Activated CD4-positive, alpha-beta memory T cell treated with anti-CD3 and anti-CD28 coated beads, Interleukin-2, amount 10 ng/mL, durations not matched to agents 7 days and 5 days (primary cell): ENCODE data around the gene USP49. TPM values are rescaled to one million over a fixed set of nuclear protein-coding genes. Genes with fewer than 3 reads are reported as not detected.

Experiments used
- CTCF ChIA-PET: fragments of 350-600 bp; sonication (Branson Sonifier 250); formaldehyde crosslinking; loops from one replicate; lab custom pipeline; 2021; ENCODE audit warnings: antibody characterized with exemption, inconsistent platforms; lab: Charles Lee
- POLR2A ChIA-PET: fragments of 350-600 bp; sonication (Branson Sonifier 250); formaldehyde crosslinking; loops from one replicate; lab custom pipeline; 2021; ENCODE audit warnings: antibody characterized with exemption; lab: Charles Lee
- DNase-seq: peaks from one replicate; pipeline ENCODE4 v3.0.0-alpha.2; 2020
- H3K27ac Mint-ChIP-seq: one replicate; pipeline ENCODE4 v1.8.0; 2021; ENCODE audit warnings: mild to moderate bottlenecking, mixed read lengths
- H3K27me3 Mint-ChIP-seq: one replicate; pipeline ENCODE4 v1.8.0; 2021; ENCODE audit warnings: mixed read lengths
- H3K36me3 Mint-ChIP-seq: one replicate; pipeline ENCODE4 v1.8.0; 2021; ENCODE audit warnings: low read depth, mixed read lengths
- H3K4me1 Mint-ChIP-seq: one replicate; pipeline ENCODE4 v1.8.0; 2021; ENCODE audit warnings: mixed read lengths
- H3K4me3 Mint-ChIP-seq: one replicate; pipeline ENCODE4 v1.8.0; 2021; ENCODE audit warnings: mild to moderate bottlenecking, mixed read lengths
- H3K9me3 Mint-ChIP-seq: one replicate; pipeline ENCODE4 v1.8.0; 2021; ENCODE audit warnings: mixed read lengths
- total RNA-seq, 2 experiments: library from RNA; stranded (reverse); gene quantifications; one replicate each; pipeline ENCODE4 v1.2.3, GENCODE V29; 2021

The USP49 gene
- total RNA-seq, 2 experiments from 2014 or later, result 6.8 to 7.3 TPM

DNA sequence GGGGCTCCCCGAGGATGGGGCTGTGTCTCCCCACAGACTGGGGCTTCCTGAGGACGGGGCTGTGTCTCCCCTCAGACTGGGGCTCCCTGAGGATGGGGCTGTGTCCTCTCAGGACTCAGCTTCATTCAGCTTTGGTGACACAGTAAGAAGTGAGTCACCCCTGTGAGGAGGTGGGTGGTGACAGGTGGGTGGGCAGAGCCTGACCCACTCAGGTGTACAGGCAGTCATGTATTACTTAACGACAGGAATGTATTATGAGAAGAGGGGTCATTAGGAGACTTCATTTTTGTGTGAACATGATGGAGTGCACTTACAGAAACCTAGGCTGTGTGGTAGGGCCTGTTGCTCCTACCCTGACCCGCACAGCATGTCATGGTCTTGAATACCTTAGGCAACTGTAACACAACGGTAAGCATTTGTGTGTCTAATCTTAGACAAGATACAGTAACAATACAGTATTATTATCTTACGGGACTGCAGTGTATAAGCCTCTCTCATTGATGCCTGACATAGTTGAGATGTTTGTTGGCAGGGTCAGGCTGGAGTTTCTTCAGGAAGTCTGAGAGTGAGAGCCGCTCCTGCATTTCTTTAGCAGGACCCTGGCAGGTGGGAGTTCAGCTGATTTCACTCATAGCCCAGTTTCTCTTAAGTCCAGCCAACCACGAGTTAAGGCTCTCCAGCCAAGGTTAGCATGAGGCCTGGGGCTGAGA lies 137.1 kb downstream of the USP49 start:
- Mint-ChIP-seq H3K27ac (no peak overlapping the region), H3K9me3 (no peaks in the 10 kb centered on the region), H3K4me3 (no peak overlapping the region), H3K36me3 (no peaks in the 10 kb centered on the region), H3K27me3 (peaks cover 14% of the 10 kb centered on the region), H3K4me1 (no peaks in the 10 kb centered on the region)
- POLR2A ChIA-PET, result interaction anchor here (1.1 kb wide), 1 partner anchor 9 kb away, joined by 3 read pairs; no protein-coding TSS in a partner anchor
- CTCF ChIA-PET, result interaction anchor here (1.1 to 1.4 kb wide), 2 partner anchors 10 to 346 kb away, joined by 3 read pairs; no protein-coding TSS in a partner anchor
- DNase-seq, result no peak

DNA sequence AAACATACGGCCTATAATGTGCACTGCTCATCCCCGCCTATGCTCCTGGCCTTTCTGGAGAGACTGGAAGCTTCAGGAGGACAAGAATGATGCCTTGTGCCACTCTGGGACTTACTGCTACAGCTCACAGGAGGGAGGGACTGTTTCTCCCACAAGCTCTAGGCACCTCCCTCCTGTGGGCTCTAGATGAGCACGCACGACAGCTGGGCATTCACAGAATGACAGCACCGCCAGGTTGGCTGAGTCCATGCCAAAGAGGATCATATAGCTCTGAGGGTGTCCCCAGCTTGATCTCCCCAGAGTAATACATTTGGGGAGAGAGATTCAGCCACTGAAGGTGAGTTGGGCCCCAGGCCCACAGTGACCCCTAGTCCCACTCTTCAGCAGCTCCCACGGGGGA lies 137.9 kb downstream of the USP49 start:
- H3K27ac Mint-ChIP-seq, result no peak overlapping the region
- CTCF ChIA-PET, result interaction anchor here (1.1 to 1.4 kb wide), 2 partner anchors 9 to 347 kb away, joined by 3 read pairs; no protein-coding TSS in a partner anchor

GRCh38 chr6:41756354-41756753 lies 138.8 kb downstream of the USP49 start:
- no peaks in the 10 kb centered on the region for H3K36me3 Mint-ChIP-seq
- ChIA-PET CTCF (interaction anchor here (1.4 kb wide), 1 partner anchor 8 kb away, joined by 3 read pairs; no protein-coding TSS in a partner anchor), POLR2A (interaction anchor here (1.2 kb wide), 1 partner anchor 23 kb away, joined by 4 read pairs; no protein-coding TSS in a partner anchor)
- H3K4me3 Mint-ChIP-seq, result no peak overlapping the region
- no peaks in the 10 kb centered on the region for H3K9me3 Mint-ChIP-seq
- H3K27ac Mint-ChIP-seq, result no peak overlapping the region
- no peaks in the 10 kb centered on the region for H3K4me1 Mint-ChIP-seq
- DNase-seq, result no peak
- peaks cover 10% of the 10 kb centered on the region for H3K27me3 Mint-ChIP-seq

More for the DNA sequence above, 137.9 kb downstream of the USP49 start:
- Mint-ChIP-seq H3K4me1 (no peaks in the 10 kb centered on the region), H3K4me3 (no peak overlapping the region), H3K9me3 (no peaks in the 10 kb centered on the region), H3K27me3 (peaks cover 12% of the 10 kb centered on the region), H3K36me3 (no peaks in the 10 kb centered on the region)
- DNase-seq, result no peak
- POLR2A ChIA-PET, result interaction anchor here (1.2 kb wide), 1 partner anchor 24 kb away, joined by 4 read pairs; no protein-coding TSS in a partner anchor

GRCh38 chr6:41755895-41756294 lies 139.3 kb downstream of the USP49 start:
- H3K27me3 Mint-ChIP-seq, result peaks cover 9% of the 10 kb centered on the region
- CTCF ChIA-PET, result no interaction called here
- H3K27ac Mint-ChIP-seq, result no peak overlapping the region
- no peaks in the 10 kb centered on the region for H3K4me1 Mint-ChIP-seq
- no peak for DNase-seq
- H3K36me3 Mint-ChIP-seq, result no peaks in the 10 kb centered on the region
- H3K4me3 Mint-ChIP-seq, result no peak overlapping the region
- POLR2A ChIA-PET, result no interaction called here
- H3K9me3 Mint-ChIP-seq, result no peaks in the 10 kb centered on the region

DNA sequence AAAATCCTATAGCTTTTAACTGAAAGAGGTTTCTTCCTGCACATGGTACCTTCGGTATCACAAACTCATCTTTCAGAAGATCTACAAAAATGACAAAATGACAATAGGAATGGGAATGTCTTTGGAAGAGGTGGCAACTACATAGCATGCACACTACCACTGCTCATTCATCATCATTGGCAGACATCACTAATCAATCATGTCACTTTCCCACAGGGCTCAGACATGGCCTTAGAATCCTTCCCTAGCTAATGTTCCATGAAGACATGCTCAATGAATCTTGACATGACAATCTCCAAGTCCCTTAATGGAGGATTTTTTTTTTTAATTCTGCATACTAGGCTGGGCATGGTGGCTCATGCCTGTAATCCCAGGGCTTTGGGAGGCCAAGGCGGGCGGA lies 144.8 kb downstream of the USP49 start:
- no peak for DNase-seq
- H3K36me3 Mint-ChIP-seq, result no peaks in the 10 kb centered on the region
- H3K27me3 Mint-ChIP-seq, result peaks cover 15% of the 10 kb centered on the region
- CTCF ChIA-PET, result no interaction called here
- POLR2A ChIA-PET, result no interaction called here
- H3K27ac Mint-ChIP-seq, result no peak overlapping the region
- no peaks in the 10 kb centered on the region for H3K9me3 Mint-ChIP-seq
- no peaks in the 10 kb centered on the region for H3K4me1 Mint-ChIP-seq
- H3K4me3 Mint-ChIP-seq, result no peak overlapping the region

- no peaks in the 10 kb centered on the region for H3K4me1 Mint-ChIP-seq
- peaks cover 6% of the 10 kb centered on the region for H3K27me3 Mint-ChIP-seq
- DNase-seq, result no peak
- CTCF ChIA-PET, result interaction anchor here (1.3 kb wide), 1 partner anchor 9 kb away, joined by 3 read pairs; no protein-coding TSS in a partner anchor
- no peaks in the 10 kb centered on the region for H3K36me3 Mint-ChIP-seq
- POLR2A ChIA-PET, result no interaction called here
- H3K9me3 Mint-ChIP-seq, result no peaks in the 10 kb centered on the region
- H3K4me3 Mint-ChIP-seq, result no peak overlapping the region
- H3K27ac Mint-ChIP-seq, result no peak overlapping the region
These were observed 146.6 kb downstream of the USP49 start for GRCh38 chr6:41748542-41748941.

DNA sequence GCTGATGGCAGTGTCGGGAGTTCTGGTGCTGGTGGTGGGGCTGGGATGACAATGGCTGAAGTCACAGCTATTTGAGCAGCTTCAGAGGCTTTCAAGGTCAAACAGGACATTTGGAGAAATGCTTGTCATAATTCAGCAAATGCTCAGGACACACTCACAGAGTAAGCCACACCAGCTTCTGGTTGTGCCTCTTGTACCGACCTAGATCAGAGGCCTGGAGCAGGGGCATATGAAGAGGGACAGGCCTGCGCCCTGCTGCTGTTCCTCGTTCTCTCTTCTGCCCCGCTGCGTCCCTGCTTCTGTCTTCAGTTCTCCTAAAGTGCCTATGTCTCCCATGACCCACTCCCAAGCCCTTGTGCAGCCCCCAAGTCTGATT lies 147.1 kb downstream of the USP49 start:
- Mint-ChIP-seq H3K4me1 (no peaks in the 10 kb centered on the region), H3K27ac (no peak overlapping the region), H3K4me3 (no peak overlapping the region), H3K9me3 (no peaks in the 10 kb centered on the region), H3K27me3 (peaks cover 6% of the 10 kb centered on the region), H3K36me3 (no peaks in the 10 kb centered on the region)
- POLR2A ChIA-PET, result no interaction called here
- CTCF ChIA-PET, result interaction anchor here (0.9 to 1.3 kb wide), 2 partner anchors 9 to 10 kb away, joined by 3 read pairs; no protein-coding TSS in a partner anchor
- DNase-seq, result no peak

DNA sequence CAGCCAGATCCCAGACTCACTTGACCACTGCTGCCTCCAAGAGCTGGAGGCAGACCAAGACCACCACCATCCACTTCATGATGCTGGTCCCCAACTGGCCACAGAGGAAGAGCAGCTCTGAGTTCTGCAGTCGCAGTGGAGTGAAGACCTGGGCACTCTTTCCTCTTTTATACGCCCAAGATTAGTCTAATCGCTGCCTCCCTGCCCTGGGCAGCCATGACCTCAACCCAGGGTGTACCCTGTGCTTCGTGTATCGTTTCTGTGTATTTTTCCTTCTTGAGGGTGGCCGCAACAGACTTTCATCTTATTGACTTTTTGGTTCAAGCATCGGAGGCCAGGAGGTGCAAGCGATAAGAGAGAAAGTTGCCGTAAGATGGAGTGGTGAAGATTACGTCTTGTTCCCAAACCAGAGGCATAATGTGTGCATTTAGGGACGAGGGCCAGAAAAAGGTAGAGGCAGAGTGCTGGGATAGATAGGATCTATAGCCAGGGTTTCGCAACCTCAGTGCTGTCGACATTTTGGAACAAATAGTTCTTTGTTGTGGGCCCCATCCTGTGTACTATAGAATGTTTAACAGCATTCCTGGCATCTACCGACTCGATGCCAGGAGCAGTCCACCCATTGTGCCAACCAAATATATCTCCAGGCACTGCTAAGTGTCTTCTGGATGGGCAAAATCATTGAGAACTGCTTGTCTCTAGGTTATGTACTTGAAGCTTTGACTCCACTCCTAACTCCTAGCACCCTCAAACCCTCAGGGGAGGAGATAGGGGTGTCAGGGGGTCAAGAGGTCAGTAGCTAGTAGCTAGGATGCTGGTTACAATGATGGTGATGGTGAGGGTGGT lies 147.7 kb downstream of the USP49 start, which contains the start of gene PGC:
Gene PGC (minus strand): TSS at position 142 of the 846 bp plus-strand sequence. CDS start 63 bp downstream, at position 79.
- ChIA-PET CTCF (interaction anchor here (0.9 to 1.3 kb wide), 2 partner anchors 9 to 10 kb away, joined by 3 read pairs; no protein-coding TSS in a partner anchor), POLR2A (no interaction called here)

DNA sequence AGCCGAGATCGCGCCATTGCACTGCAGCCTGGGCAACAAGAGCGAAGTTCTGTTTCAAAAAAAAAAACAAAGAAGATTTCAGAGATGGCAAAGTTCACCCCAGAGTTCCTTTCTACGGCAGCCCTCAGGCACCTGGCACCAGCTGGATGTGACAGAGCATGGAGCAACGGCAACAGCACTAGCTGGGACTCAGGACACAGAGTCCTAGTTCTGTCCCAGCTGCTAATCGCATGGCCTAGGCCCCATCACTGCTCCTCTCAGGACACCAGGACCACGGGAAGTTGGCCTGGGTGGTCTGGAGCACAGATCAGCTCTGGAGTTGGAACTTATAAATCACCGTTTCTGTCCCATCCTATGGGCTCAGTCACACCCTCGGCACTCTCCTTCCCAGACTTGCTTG lies 149.1 kb downstream of the USP49 start:
- Mint-ChIP-seq H3K4me3 (no peak overlapping the region), H3K27ac (no peak overlapping the region), H3K27me3 (peaks cover 6% of the 10 kb centered on the region), H3K9me3 (no peaks in the 10 kb centered on the region), H3K36me3 (no peaks in the 10 kb centered on the region), H3K4me1 (no peaks in the 10 kb centered on the region)
- ChIA-PET CTCF (no interaction called here), POLR2A (no interaction called here)
- DNase-seq, result no peak

More for the DNA sequence above, 147.7 kb downstream of the USP49 start, which contains the start of gene PGC:
- H3K27ac Mint-ChIP-seq, result no peak within 1 kb of the TSS
- no peaks in the 10 kb centered on the region for H3K9me3 Mint-ChIP-seq
- H3K36me3 Mint-ChIP-seq, result no peaks in the 10 kb centered on the region
- DNase-seq, result no peak
- H3K27me3 Mint-ChIP-seq, result peaks cover 6% of the 10 kb centered on the region
- no peaks in the 10 kb centered on the region for H3K4me1 Mint-ChIP-seq
- H3K4me3 Mint-ChIP-seq, result no peak within 1 kb of the TSS

- POLR2A ChIA-PET, result no interaction called here
- Mint-ChIP-seq H3K27me3 (no peaks in the 10 kb centered on the region), H3K9me3 (no peaks in the 10 kb centered on the region), H3K4me3 (no peak overlapping the region), H3K4me1 (no peaks in the 10 kb centered on the region), H3K36me3 (no peaks in the 10 kb centered on the region), H3K27ac (no peak overlapping the region)
- DNase-seq, result no peak
- CTCF ChIA-PET, result no interaction called here
These were observed 150.9 kb downstream of the USP49 start for GRCh38 chr6:41744236-41744787.

- H3K4me3 Mint-ChIP-seq, result no peak overlapping the region
- no peaks in the 10 kb centered on the region for H3K36me3 Mint-ChIP-seq
- H3K9me3 Mint-ChIP-seq, result no peaks in the 10 kb centered on the region
- H3K4me1 Mint-ChIP-seq, result no peaks in the 10 kb centered on the region
- H3K27ac Mint-ChIP-seq, result no peak overlapping the region
- ChIA-PET POLR2A (no interaction called here), CTCF (no interaction called here)
- no peak for DNase-seq
- H3K27me3 Mint-ChIP-seq, result no peaks in the 10 kb centered on the region
These were observed 151.6 kb downstream of the USP49 start for GRCh38 chr6:41743406-41744235.
